NB4 (cell line): ENCODE data around the gene TLR2.

Source experiments
- DNase-seq: peaks from one replicate; pipeline ENCODE4 v3.0.0; 2010; ENCODE audit warnings: low read depth
- H3K4me3 ChIP-seq: one replicate; pipeline ENCODE4 v1.5.1; 2011; ENCODE audit warnings: mild to moderate bottlenecking, low read depth, low read length, moderate library complexity
- MYC ChIP-seq: IDR thresholded peaks from 2 replicates; pipeline ENCODE4 v1.6.1; 2011; ENCODE audit warnings: low read depth, low read length
- POLR2A ChIP-seq: IDR thresholded peaks from 2 replicates; pipeline ENCODE4 v1.6.1; 2011; ENCODE audit warnings: mild to moderate bottlenecking; ENCODE audit not compliant: insufficient read length; ENCODE audit errors: extremely low read depth
- TF ChIP-seq, protein P1 (sequence below): IDR thresholded peaks from 2 replicates; pipeline ENCODE4 v1.6.1; 2011; ENCODE audit warnings: low read depth, low read length
- TF ChIP-seq, protein P2 (sequence below): IDR thresholded peaks from one replicate; pipeline ENCODE4 v1.5.1; 2012; ENCODE audit warnings: low read depth, low read length

The TLR2 gene

DNA sequence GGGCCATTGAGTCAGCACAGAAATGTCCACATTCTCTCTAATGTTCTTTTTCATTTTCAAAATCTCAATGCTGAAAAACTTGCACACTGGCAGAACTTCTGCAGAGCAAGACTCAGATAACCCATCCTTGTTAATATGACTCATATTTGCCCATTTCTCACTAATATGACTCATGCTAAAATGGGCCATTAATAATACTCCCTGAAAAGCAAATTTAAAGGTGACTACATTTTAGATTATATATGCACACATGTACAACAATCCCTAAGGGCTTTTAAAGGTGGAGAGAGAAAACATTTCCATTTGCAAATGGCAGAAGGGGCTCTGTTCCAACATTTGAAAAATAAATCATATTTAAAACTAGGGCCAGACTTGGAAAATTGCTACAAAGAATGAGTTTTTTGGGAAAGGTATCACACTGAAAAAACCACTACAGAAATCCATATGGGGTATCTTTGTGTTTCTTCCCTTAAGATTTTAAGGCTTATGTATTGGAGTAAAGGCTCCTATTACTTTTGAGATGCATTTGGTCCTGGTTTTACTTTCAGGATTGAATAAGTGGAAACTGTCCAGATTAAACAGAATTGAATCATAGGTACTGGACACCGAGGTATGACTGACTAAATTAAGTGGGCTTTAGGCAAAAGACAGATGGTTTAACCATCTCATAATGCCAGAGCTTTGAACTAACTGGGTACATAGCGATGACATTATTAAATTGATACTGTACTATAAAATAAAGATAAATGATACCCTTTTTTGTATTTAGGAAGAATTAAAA, 30.0 kb downstream of the TLR2 start:
- H3K4me3 ChIP-seq = no peak overlapping the region
- no peak for DNase-seq
- TF ChIP-seq MYC (no peak), POLR2A (no peak)
- TF ChIP-seq, protein P1, sequence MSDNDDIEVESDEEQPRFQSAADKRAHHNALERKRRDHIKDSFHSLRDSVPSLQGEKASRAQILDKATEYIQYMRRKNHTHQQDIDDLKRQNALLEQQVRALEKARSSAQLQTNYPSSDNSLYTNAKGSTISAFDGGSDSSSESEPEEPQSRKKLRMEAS = no peak
- TF ChIP-seq, protein P2, sequence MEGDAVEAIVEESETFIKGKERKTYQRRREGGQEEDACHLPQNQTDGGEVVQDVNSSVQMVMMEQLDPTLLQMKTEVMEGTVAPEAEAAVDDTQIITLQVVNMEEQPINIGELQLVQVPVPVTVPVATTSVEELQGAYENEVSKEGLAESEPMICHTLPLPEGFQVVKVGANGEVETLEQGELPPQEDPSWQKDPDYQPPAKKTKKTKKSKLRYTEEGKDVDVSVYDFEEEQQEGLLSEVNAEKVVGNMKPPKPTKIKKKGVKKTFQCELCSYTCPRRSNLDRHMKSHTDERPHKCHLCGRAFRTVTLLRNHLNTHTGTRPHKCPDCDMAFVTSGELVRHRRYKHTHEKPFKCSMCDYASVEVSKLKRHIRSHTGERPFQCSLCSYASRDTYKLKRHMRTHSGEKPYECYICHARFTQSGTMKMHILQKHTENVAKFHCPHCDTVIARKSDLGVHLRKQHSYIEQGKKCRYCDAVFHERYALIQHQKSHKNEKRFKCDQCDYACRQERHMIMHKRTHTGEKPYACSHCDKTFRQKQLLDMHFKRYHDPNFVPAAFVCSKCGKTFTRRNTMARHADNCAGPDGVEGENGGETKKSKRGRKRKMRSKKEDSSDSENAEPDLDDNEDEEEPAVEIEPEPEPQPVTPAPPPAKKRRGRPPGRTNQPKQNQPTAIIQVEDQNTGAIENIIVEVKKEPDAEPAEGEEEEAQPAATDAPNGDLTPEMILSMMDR = no peak

DNA sequence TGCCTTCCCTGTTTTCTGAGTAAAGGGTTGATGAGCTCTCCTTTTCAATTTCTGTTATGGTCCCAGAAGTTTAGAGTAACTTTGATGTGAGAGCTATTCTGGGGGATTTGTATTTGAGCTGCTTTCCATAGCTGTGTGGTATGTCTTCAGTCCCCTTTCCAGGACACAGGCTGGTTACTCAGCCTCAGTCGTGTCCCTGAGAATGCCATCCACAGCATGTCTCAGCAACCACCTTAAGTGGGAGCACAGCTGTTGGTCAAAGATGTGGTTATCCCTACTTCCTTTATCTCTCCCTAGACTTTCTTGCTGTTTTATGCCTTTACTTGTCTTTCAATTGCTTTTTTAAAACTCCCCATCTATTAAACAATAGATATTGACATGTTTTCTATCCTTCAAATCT, 38.0 kb downstream of the TLR2 start:
- TF ChIP-seq MYC = no peak
- TF ChIP-seq, protein P1 = no peak
- no peak for TF ChIP-seq POLR2A
- peak; percentile 51 for DNase-seq
- H3K4me3 ChIP-seq = no peak overlapping the region

DNA sequence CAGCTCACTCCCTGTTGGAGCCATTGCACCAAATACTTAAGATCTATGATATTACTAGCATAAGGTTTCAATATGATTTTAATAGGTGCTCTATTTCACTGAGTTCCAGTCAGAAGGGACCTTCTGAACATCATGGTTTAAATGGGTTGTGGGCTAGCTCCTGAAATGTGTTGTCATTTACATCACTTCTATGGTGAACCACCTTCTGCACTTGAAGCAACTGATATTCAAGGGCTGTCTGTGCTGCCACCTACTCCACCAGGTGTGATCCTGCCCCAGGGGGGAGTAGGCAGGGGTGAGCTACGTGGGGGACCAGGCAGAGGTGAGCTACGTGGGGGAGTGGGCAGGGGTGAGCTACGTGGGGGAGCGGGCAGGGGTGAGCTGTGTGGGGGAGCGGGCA, 40.5 kb downstream of the TLR2 start:
- H3K4me3 ChIP-seq = no peak overlapping the region
- DNase-seq = no peak
- TF ChIP-seq, protein P1 = no peak
- TF ChIP-seq MYC (no peak), POLR2A (no peak)
- TF ChIP-seq, protein P2 = no peak

DNA sequence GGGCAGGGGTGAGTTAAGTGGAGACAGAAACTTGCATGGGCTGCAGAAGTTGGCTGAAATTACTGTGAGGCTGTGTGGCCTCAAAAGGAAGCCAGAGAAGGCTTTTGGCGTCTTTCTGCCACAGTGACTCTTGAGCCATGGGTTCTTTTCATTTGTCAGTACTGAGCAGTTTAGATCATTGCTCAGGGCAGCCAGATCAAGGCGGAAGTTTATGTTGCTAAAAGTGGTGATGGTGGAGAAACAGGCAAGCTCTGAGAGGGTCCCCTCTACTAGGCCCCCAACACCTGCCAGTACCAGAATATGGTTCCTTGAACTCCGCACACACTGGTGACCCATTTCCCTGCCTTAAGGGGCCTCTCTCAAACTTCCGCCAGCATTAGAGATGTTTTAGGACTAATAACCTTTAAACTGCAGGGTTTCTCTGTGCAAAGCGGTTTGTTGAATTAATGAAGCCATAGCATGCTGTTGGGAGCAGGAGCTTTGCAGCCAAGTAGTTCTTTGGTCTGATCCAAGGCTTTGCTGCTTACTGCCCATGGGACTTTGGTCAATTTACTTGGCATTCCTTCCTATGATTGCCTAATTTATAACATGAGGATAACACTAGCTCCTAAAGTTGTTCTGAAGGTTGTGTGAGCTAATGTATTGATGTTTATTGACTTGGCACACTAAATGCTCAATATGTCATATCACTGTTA, 41.2 kb downstream of the TLR2 start:
- TF ChIP-seq, protein P2 = no peak
- no peak for TF ChIP-seq POLR2A
- TF ChIP-seq MYC = no peak
- TF ChIP-seq, protein P1 = no peak
- DNase-seq = no peak
- no peak overlapping the region for H3K4me3 ChIP-seq

DNA sequence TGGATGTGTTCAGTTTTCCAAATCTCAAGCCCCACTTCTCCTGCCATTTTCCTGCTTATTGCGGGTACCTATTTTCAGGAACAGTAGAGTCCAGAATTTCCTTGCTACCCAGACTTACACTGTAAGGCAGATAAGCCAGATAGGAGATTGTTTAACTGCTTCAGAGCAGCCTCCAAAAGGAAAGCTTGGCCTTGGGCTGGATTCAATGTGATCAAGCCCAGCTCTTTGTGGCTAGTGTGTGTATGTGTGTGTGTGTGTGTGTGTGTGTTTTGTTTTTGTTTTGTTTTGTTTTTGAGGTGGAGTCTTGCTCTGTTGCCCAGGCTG, 41.7 kb downstream of the TLR2 start:
- no peak overlapping the region for H3K4me3 ChIP-seq
- no peak for DNase-seq
- TF ChIP-seq, protein P1 = no peak
- TF ChIP-seq, protein P2 = no peak
- TF ChIP-seq MYC (no peak), POLR2A (no peak)

DNA sequence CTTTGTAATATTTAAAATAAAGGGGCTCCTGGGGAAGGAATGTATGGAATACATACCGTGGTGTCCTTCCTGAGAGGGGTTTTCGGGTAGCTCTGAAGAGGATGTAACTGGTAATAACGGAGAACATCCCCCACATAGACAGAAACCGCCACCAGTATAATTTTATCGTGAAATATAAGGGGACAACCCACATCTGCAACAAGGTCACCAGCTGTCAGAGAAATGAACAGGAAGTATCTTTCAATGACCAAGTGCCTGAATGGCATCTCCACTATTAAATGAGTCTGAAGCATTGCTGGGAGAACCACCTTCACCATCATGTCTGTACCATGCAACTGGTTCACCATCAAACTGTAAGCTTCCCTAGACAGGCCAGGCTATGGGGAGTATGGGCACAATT, 44.1 kb downstream of the TLR2 start:
- TF ChIP-seq POLR2A = no peak
- TF ChIP-seq, protein P1 = no peak
- TF ChIP-seq, protein P2 = no peak
- TF ChIP-seq MYC = no peak
- H3K4me3 ChIP-seq = peak overlapping the region; percentile 21
- DNase-seq = peak; percentile 50
